Colon (tissue), 2 donors: ENCODE data around the gene EMILIN2.
"Not testable (repeated sequence)": the region's sequence is repeated elsewhere in the genome, so short reads cannot be mapped to it uniquely, and the experiment has no call there.

Experiments used
- FAIRE-seq: peaks from 2 replicates; lab custom pipeline; 2012; peaks lifted over from hg19 to GRCh38; lab: Jason Lieb, UNC
- donor health status: control.
- donor health status: control.

EMILIN2 gene

DNA sequence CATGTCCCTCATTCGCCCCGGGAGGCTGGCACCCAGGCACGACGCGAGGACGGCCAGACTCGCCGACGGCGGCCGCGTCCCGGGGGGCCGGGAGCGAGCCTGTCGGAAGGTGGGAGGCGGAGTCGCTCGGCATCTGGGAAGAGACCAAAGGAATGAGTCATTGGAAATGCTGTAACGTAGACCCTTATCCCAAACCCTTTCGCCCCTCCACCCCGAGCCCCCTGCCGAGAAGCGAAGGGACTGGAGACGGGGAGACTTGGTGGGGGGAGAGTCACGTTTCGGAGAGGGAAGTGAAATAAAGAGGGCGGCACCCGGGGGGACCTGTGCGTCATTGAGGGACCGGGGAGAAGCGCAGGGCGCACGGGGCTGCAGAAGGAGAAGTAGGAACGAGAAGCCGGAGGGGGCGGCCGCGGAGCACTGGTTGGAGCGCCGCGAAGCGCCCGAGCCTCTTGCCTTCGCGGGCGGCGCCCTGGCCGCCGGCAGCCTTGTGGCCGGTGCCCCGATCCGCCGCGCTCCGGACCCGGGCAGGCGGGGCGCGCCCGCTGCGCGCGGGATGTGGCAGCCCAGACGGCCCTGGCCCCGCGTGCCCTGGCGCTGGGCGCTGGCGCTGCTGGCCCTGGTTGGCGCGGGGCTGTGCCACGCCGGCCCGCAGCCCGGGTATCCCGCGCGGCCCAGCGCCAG, at the start of gene EMILIN2:
EMILIN2 (plus strand) TSS at position 371 of the 681 bp plus-strand sequence; CDS start at position 554, 183 bp downstream.
- FAIRE-seq: no peak

DNA sequence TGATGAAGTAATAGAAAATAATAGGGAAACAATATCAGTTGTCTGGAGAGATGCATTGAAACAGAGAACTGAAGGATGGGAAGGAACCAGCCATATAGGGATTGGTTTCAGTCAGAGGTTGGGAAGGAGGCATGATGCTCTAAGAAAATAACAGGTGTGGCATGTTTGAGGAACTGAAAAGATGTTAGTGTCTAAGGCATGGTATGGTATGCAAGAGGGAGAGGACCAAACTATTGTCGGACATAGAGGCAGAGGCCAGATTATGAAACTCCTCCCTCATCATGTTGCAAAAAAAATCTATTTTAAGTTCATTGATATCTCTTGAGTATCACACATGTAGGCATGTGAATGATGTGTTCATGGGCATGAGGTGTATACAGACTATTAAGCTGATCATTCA, 48.9 kb upstream of the EMILIN2 start:
- FAIRE-seq: no peak

DNA sequence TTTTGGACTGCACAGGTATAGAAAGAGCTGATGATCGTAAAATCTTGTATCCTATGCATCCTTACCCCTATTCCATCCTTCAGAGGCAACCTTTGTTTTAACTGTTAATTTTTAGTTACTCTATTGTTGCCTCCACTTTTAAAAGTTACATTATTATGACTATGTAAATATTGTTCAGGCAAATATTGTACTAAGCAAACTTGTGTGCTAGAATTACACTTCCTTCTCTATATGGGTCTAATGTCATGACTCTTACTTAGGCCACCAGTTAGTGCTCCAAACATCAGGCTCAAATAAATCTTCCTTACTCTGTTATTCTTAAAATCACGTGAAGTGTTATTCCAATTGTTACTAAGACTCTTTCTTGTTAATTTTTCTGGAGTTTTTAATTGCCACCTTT, 47.4 kb upstream of the EMILIN2 start:
- FAIRE-seq: no peak

DNA sequence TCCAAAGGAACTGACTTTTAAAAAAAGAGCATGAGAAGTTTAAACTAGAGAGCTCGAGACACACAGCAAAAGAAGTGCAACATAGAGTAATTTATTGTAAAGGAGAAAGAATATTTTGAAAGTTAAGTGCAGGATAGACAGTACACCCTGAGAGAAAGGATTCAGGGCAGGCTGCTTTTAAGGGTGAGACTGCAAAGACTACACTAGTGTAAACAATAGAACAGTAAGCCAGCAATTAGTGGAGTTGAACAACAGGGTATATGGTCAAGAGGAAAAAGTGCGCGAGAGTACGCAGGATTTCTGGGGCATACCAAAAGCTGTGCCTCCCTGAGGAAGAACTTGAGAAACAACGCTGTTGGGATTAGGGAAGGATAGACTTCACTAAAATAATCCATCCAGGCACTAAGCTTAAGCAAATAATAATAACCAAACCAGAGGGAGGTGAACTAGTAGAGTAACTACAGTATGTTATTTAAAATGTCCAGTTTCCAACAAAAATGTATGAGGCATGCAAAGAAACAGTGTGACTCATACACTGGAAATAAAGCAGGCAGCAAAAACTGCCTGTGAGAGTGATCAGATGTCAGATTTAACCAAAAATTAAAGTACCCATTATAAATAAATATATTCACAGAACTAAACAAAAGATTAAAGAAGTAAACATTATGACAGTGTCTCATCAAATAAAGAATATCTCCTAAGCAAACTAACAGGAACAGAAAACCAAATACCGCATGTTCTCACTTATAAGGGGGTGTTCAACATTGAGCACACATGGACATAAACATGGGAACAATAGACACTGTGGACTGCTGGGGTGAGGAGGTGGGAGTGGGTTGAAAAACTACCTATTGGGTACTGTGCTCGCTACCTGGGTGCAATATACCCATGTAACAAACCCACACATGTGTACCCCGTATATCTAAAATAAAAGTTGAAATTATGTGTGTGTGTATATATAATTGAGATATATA, 40.5 kb upstream of the EMILIN2 start:
- FAIRE-seq: no peak

DNA sequence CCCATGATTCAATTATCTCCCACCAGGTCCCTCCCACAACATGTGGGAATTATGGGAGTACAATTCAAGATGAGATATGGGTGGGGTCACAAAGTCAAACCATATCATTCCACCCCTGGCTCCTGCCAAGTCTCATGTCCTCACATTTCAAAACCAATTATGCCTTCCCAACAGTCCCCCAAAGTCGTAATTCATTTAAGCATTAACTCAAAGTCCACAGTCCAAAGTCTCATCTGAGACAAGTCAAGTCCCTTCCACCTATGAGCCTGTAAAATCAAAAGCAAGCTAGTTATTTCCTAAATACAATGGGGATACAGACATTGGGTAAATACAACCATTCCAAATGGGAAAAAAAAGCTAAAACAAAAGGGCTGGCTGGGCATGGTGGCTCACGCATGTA, 38.2 kb upstream of the EMILIN2 start:
- not testable (repeated sequence) for FAIRE-seq

DNA sequence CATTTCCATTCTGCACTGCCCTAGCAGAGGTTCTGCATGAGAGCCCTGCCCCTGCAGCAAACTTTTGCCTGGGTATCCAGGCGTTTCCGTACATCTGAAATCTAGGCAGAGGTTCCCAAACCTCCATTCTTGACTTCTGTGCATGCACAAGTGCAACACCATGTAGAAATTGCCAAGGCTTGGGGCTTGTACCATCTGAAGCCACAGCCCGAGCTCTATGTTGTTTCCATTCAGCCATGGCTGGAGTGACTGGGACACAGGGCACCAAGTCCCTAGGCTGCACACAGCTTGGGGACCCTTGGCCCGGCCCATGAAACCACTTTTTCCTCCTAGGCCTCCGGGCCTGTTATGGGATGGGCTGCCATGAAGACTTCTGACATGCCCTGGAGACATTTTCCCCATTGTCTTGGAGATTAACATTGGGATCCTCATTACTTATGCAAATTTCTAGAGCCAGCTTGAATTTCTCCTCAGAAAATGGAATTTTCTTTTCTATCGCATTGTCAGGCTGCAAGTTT, 37.1 kb upstream of the EMILIN2 start:
- FAIRE-seq: not testable (repeated sequence)

DNA sequence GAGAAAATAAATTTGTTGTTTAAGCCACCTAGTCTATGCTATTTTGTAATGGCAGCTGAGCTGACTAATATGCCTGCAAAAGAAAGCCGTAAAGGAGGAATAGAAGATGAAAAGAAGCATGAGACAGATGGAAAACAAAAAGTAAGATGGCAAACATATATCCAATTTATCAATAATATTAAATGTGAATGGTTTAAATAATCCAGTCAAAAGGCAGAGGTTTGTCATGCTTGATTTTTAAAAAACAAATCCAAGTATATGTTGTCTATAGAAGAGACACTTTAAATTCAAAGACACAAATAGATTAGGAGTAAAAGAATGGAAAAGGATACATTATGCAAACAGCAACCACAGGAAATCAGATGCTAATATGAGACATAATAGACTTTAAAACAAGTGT, 35.4 kb upstream of the EMILIN2 start:
- FAIRE-seq: no peak

DNA sequence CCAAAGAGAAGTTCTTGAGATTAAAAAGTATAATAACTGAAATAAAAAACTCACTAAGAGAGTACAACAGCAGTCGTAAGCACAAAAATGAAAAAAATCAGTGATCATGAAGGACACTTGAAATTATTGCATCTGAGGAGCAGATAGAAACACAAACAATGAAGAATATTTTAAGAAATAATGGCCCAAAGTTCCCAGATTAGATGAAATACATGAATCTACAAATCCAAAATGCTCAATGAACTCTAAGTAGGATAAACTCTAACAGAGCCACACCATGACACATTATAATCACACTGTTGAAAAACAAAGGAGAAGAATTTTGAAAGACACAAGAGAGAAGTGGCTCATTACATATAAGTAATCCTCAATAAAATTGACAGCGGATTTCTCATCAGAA, 31.9 kb upstream of the EMILIN2 start:
- no peak for FAIRE-seq

DNA sequence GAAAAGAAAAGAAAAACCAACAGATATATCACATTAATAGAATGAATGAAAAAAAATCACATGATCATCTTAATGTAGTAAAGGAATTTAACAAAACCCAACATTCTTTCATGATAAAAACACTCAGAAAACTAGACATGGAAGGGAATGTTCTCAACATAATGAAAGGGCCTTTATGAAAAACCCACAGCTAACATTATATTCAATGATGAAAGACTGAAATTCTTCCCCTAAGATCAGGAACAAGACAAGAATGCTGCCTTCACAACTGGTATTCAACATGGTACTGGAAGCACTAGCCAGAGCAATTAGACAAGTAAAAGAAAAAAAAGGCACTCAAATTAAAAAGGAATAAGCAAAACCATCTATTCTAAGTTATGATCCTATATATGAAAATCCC, 28.5 kb upstream of the EMILIN2 start:
- FAIRE-seq: no peak

DNA sequence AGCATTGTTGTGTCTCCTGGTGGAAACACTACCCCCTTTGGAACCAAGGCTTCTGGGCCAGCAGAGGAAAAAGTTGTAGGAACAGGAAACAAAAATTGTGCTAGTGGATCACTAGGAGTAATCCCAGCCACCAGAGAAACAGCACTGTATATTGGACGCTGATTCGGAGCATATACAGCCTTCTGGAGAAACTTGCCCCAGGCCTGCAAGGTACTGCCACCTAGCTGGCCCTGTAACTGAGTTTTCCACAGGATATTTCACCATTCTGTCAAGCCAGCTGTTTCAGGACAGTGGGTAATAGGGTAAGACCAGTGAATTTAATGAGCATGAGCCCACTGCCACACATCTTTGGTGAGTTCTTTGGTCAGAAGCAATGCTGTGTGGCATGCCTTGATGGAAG, 25.1 kb upstream of the EMILIN2 start:
- no peak for FAIRE-seq

DNA sequence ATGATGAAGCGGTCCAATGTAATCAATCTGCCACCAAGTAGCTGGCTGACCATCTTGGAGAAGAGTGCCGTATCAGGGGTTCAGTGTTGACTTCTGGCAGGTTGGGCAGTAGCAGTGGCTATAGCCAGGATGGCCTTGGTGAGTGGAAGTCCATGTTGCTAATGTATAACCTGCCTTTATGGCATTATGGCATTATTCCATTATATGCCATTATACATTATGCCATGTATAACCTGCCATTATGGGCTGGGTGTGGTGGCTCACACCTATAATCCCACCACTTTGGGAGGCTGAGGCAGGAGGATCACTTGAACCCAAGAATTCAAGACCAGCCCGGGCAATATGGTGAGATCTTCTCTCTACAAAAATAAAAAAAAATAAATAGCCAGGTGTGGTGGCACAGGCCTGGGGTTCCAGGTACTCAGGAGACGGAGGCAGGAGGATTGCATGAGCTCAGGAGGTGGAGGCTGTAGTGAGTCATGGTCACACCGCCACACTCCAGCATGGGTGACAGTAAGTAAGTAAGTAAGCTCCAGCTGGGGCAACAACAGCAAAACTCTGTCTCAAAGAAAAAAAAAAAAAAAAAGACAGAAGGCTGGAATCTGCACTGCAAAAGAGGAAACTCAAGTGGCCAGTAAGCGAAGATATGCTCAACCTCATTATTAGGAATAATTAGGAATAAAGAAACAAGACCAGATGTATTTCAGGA, 24.4 kb upstream of the EMILIN2 start:
- FAIRE-seq: no peak

DNA sequence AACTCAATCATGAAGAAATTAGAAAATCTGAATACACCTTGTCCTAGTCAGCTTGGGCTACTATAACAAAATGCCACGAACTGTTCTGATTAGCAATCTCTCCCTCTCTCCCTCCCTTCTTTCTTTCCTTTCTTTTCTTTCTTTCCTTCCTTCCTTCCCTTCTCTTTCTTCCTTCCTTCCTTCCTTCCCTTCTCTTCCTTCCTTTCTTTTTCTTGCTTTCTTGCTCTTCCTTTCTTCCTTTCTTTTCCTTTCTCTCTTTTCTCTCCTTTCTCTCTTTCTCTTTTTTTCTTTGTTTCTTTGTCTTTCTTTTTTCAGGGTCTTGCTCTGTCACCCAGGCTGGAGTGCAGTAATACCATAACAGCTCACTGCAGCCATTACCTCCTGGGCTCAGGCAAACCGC, 23.6 kb upstream of the EMILIN2 start:
- FAIRE-seq: no peak

DNA sequence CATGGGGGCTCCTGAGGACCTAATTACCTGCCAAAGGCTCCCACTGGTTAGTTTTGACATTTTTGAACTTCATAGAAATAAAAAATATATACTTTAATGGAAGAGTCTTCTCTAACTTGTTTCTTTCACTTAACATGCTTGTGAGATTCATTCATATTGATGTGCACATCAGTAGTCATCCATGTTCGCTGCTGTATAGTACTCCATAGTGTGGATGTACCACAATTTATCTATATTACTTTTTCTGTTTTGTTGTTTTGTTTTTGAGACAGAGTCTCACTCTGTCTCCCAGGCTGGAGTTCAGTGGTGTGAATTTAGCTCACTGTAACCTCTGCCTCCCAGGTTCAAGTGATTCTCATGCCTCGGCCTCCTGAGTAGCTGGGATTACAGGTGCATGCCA, 22.8 kb upstream of the EMILIN2 start:
- no peak for FAIRE-seq

DNA sequence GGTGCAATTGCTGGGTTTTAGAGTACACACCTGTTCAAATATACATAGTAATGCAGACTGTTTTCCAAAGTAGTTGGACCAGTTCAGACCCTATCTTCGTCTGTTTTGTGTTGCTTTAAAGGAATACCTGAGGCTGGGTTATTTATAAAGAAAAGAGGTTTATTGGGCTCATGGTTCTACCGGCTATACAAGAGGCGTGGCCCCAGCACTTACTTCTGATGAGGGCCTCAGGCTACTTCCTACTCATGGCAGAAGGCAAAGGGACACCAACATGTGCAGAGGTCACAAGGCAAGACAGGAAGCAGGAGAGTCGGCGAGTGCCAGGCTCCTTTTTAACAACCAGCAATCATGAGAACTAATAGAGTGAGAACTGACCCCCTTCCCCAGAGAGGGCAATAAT, 21.9 kb upstream of the EMILIN2 start:
- FAIRE-seq: no peak

DNA sequence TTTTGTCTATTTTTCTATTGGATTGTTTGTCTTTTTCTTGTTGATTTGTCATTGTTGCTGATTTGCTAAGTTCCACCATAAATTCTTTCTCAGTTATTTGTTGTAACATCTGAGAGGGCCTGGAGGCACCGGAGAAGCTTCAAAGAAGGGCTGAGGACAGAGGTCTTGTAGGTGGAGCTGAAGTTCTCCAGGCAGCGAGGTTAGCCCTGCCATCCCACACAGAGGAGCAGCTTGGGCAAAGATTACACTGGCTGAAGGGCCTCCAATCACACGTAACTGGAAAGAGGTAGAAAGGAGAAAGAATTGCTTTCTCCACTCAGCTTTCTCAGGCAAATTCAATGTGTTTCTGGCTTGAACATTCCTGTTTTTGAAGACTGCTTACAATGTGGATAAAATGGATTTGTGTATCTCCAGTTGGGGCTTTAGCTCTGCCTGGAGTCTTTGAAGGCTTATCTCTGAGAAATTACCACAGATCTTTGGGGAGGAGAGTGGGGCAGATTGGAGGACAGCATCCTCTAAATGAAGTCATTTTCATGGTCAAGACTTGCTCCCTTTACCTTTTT, 21.1 kb upstream of the EMILIN2 start:
- no peak for FAIRE-seq

DNA sequence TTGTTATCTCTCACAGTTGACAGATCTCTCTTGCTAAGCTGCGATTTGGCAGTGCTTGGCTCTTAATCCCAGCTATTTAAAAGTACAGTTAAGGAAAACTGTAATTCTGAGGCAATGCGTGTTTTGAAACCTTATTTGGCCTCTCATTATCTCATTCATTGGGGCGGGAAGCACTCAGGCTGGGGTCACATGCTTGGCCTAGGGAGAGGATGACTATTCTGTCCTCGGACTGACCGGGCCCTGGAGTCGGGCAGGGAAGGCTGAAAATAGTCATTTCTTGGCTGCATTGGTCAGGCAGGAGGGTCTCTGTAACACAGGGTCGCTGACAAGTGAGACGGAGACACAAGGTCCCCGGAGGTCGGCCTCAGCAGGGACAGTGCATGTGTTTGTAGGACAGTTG, 20.2 kb upstream of the EMILIN2 start:
- FAIRE-seq: no peak

DNA sequence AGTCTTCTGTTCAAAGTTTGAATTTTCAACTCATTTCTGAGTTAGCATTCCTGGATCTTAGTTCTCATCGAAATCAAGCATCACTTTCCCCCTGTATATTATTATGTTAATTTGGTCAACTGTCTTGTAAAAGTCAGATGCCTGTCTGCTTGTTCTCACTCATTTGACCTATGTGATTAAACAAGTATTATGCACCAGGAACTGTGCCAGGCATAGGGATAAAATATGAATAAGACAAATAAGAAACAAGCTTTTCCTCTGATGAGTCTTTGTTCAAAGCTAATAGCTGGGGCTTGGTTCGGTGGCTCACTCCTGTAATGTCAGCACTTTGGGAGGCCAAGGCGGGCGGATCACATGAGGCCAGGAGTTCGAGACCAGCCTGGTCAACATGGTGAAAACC, 19.7 kb upstream of the EMILIN2 start:
- no peak for FAIRE-seq

DNA sequence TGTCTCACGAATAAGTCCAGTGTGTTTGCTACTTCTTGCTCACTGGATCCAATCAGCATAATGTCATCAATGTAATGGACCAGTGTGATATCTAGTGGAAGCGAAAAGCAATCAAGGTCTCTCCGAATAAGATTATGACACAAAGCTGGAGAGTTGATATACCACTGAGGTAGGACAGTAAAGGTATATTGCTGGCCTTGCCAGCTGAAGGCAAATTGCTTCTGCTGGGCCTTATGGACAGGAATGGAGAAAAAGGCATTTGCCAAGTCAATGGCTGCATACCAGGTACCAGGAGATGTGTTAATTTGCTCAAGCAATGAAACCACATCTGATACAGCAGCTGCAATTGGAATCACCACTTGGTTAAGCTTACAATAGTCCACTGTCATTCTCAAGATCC, 10.7 kb upstream of the EMILIN2 start:
- FAIRE-seq: not testable (repeated sequence)

DNA sequence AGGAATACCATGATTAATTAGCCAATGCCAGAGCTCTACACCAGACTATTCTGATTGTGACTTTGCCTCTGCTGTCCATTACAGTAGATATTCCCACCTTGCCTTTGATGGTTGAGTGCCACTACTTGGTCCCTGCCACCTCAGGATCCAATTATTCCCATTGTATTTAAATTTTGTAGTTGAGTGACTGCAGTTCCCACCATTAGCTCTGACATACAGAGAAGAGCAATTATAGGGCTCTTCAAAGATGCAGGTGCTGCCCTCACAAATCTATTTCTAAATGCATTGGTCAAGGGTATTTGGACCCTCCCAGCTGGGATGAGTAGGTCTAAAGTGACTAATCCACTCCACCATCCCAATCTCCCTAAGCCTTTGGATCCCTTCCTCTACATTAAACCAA, 9.5 kb upstream of the EMILIN2 start:
- FAIRE-seq: not testable (repeated sequence)

DNA sequence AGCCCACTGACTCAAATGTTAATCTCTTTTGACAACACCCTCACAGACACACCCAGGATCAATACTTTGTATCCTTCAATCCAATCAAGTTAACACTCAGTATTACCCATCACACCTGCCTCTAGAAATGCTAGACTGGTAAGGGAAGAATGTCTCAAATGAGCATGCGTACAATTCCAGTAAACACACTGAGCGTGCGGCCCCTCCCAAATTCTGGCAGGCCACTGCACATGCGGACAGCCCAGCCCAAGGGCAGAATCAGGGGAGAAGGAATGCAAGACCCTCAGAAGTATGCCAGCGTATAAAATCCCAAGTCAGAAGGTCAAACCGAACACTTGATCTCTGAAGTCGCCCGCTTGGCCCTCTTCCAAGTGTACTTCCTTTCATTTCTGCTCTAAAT, 7.6 kb upstream of the EMILIN2 start:
- FAIRE-seq: no peak

DNA sequence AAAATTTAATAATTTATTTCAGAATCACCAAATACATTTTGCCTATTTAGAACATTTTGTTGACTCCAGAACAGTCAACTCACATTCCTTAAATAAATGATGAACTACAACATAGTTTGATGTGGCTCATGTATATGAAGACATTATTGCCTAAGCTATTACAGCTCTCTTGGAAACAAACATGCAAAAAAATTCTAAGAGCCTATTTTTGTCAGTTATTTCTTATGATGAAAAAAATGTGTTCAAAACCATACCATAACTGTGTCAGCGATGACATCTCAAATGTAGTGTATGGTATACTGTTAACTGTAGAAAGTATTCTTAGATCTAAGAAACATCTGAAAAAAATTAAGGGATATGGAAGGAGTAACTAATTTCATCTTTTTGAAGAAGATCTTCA, 6.3 kb upstream of the EMILIN2 start:
- no peak for FAIRE-seq

DNA sequence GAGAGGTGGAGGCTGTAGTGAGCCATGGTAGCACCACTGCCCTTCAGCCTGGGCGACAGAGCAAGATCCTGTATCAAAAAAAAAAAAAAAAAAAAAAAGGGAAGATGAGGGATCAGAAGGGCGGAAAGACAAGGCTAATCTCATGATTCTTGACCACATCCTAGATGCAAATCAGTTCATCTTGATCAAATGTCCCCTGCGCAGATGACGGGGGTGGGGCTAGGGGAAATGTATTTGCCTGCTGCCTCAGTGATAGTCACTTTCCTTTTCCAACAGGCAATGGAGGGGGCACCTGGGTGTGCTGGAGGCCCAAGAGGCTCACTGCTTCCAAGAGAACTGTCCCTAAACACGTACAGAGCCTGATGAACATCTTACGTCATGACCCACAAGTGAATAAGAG, 3.7 kb upstream of the EMILIN2 start:
- FAIRE-seq: no peak
